Posterior cingulate gyrus (tissue), 11 donors: ENCODE measurements around the gene ARL14EP.

Experiments used
- DNase-seq, 10 donors: peaks; one replicate each; pipeline versions ENCODE4 v3.0.0 to v3.0.0-alpha.2; 2020 to 2021; ENCODE audit warnings: mixed read lengths in 3 of 10
- intact Hi-C: fragments of 100-400 bp; cut with DNase I; formaldehyde crosslinking; loops from one replicate; pipeline ENCODE4 v1.15.1; 2023

Gene ARL14EP

GRCh38 chr11:30322826-30323710, at the start of gene ARL14EP:
Gene ARL14EP, plus strand, starts transcription at chr11:30323104. Its CDS starts 7,845 bp downstream, at chr11:30330949.
- peak; percentile 82 to 99 (median 94) for DNase-seq

GRCh38 chr11:30277176-30277575, 45.7 kb upstream of the ARL14EP start:
- DNase-seq = no peak
- intact Hi-C loops = no loop called here

More at GRCh38 chr11:30322826-30323710, at the start of gene ARL14EP:
- intact Hi-C loops = no loop called here

- intact Hi-C loops = no loop called here
- no peak for DNase-seq
Measured at GRCh38 chr11:30279796-30280195, 43.1 kb upstream of the ARL14EP start.

GRCh38 chr11:30281476-30282288, 41.2 kb upstream of the ARL14EP start:
- peak in 2 of 10 donors; percentile 47 to 65 for DNase-seq
- intact Hi-C loops = no loop called here

- DNase-seq = no peak
Measured at GRCh38 chr11:30282289-30282631, 40.6 kb upstream of the ARL14EP start.

GRCh38 chr11:30284836-30285235, 38.1 kb upstream of the ARL14EP start:
- intact Hi-C loops = no loop called here
- DNase-seq = no peak

More at GRCh38 chr11:30282289-30282631, 40.6 kb upstream of the ARL14EP start:
- intact Hi-C loops = no loop called here

- intact Hi-C loops = no loop called here
- no peak for DNase-seq
Measured at GRCh38 chr11:30285416-30286121, 37.3 kb upstream of the ARL14EP start.

GRCh38 chr11:30291331-30291730, 31.6 kb upstream of the ARL14EP start:
- intact Hi-C loops = no loop called here
- DNase-seq = no peak

- DNase-seq = no peak
- intact Hi-C loops = no loop called here
Measured at GRCh38 chr11:30292545-30292944, 30.4 kb upstream of the ARL14EP start.

- DNase-seq = peak in 2 of 10 donors; percentile 66 to 70
- intact Hi-C loops = no loop called here
Measured at GRCh38 chr11:30295178-30295885, 27.6 kb upstream of the ARL14EP start.

GRCh38 chr11:30304620-30305019, 18.3 kb upstream of the ARL14EP start:
- intact Hi-C loops = no loop called here
- no peak for DNase-seq

GRCh38 chr11:30310623-30311022, 12.3 kb upstream of the ARL14EP start:
- intact Hi-C loops = loop anchor here (10.0 kb wide), 1 partner anchor 876 kb away; no protein-coding TSS in a partner anchor
- no peak for DNase-seq

- intact Hi-C loops = loop anchor here (10.0 kb wide), 1 partner anchor 876 kb away; no protein-coding TSS in a partner anchor
- no peak for DNase-seq
Measured at GRCh38 chr11:30311189-30311588, 11.7 kb upstream of the ARL14EP start.

- DNase-seq = no peak
- intact Hi-C loops = loop anchor here (10.0 kb wide), 1 partner anchor 877 kb away; no protein-coding TSS in a partner anchor
Measured at GRCh38 chr11:30312243-30312642, 10.7 kb upstream of the ARL14EP start.

- no peak for DNase-seq
- intact Hi-C loops = loop anchor here (10.0 kb wide), 1 partner anchor 879 kb away; no protein-coding TSS in a partner anchor
Measured at GRCh38 chr11:30313580-30313979, 9.3 kb upstream of the ARL14EP start.

GRCh38 chr11:30314625-30315024, 8.3 kb upstream of the ARL14EP start:
- no peak for DNase-seq
- intact Hi-C loops = loop anchor here (10.0 kb wide), 1 partner anchor 880 kb away; no protein-coding TSS in a partner anchor

- intact Hi-C loops = loop anchor here (10.0 kb wide), 1 partner anchor 881 kb away; no protein-coding TSS in a partner anchor
- DNase-seq = no peak
Measured at GRCh38 chr11:30316237-30316636, 6.7 kb upstream of the ARL14EP start.

- DNase-seq = no peak
- intact Hi-C loops = loop anchor here (10.0 kb wide), 1 partner anchor 882 kb away; no protein-coding TSS in a partner anchor
Measured at GRCh38 chr11:30317030-30317429, 5.9 kb upstream of the ARL14EP start.

- no peak for DNase-seq
- intact Hi-C loops = no loop called here
Measured at GRCh38 chr11:30321321-30321720, 1.6 kb upstream of the ARL14EP start.

- intact Hi-C loops = no loop called here
- peak in 1 of 10 donors; percentile 63 for DNase-seq
Measured at GRCh38 chr11:30322191-30322590, 713 bp upstream of the ARL14EP start.
